ENCODE results near the gene SFRP5.

SFRP5 gene

GRCh38 chr10:97763947-97764346 lies 7.9 kb downstream of the SFRP5 start:
- DNase-seq, result no peak

GRCh38 chr10:97763411-97763810 lies 8.4 kb downstream of the SFRP5 start:
- DNase-seq, result no peak

GRCh38 chr10:97762816-97763215 lies 9.0 kb downstream of the SFRP5 start:
- no peak for DNase-seq

- no peak for DNase-seq
Observed at GRCh38 chr10:97762056-97762455, 9.7 kb downstream of the SFRP5 start.

GRCh38 chr10:97761331-97761865 lies 10.4 kb downstream of the SFRP5 start:
- no peak for DNase-seq

GRCh38 chr10:97760461-97761257 lies 11.1 kb downstream of the SFRP5 start:
- DNase-seq, result no peak

GRCh38 chr10:97759946-97760345 lies 11.9 kb downstream of the SFRP5 start:
- no peak for DNase-seq

- DNase-seq, result peak; percentile 59 to 64
Observed at GRCh38 chr10:97759158-97759887, 12.5 kb downstream of the SFRP5 start.

- DNase-seq, result no peak
Observed at GRCh38 chr10:97757471-97757870, 14.3 kb downstream of the SFRP5 start.

GRCh38 chr10:97755718-97756117 lies 16.1 kb downstream of the SFRP5 start:
- no peak for DNase-seq

- DNase-seq, result no peak
Observed at GRCh38 chr10:97754726-97755125, 17.1 kb downstream of the SFRP5 start.

- DNase-seq, result no peak
Observed at GRCh38 chr10:97752956-97753355, 18.8 kb downstream of the SFRP5 start.

- DNase-seq, result no peak
Observed at GRCh38 chr10:97748116-97748515, 23.7 kb downstream of the SFRP5 start.

- no peak for DNase-seq
Observed at GRCh38 chr10:97747573-97747972, 24.2 kb downstream of the SFRP5 start.

GRCh38 chr10:97744405-97745035 lies 27.3 kb downstream of the SFRP5 start:
- no peak for DNase-seq

GRCh38 chr10:97743169-97743943 lies 28.4 kb downstream of the SFRP5 start:
- DNase-seq, result no peak

- no peak for DNase-seq
Observed at GRCh38 chr10:97740613-97741012, 31.2 kb downstream of the SFRP5 start.

GRCh38 chr10:97738616-97739015 lies 33.2 kb downstream of the SFRP5 start:
- DNase-seq, result no peak

GRCh38 chr10:97737770-97738265 lies 34.0 kb downstream of the SFRP5 start:
- no peak for DNase-seq

GRCh38 chr10:97736902-97737769 lies 34.7 kb downstream of the SFRP5 start, which contains the start of gene ZFYVE27:
Gene ZFYVE27, plus strand, starts transcription at chr10:97737128. Its CDS starts 1,350 bp downstream, at chr10:97738478.
- peak; percentile 98 for DNase-seq

GRCh38 chr10:97736403-97736901 lies 35.3 kb downstream of the SFRP5 start:
- no peak for DNase-seq

Data from activated CD4-positive, alpha-beta T cell treated with anti-CD3 and anti-CD28 coated beads, Interleukin-2, amount 50 U/mL, for 48 hours (primary cell).